HL-60 (cell line): ENCODE results near the gene DDX46.
"Not testable (repeated sequence)": the region's sequence is repeated elsewhere in the genome, so short reads cannot be mapped to it uniquely, and the experiment has no call there.

Source experiments
- DNase-seq, 2 experiments: peaks; one replicate each; pipeline ENCODE4 v3.0.0-alpha.2; 2010 to 2020; ENCODE audit warnings: low read depth in 1 of 2, low spot score in 1 of 2
- H3K27ac ChIP-seq: fragments of 250-450 bp; sonication (Bioruptor Pico); replicated peaks from 2 replicates; pipeline ENCODE4 v1.5.1; 2020; ENCODE audit warnings: mild to moderate bottlenecking, moderate library complexity
- H3K27me3 ChIP-seq: fragments of 250-450 bp; sonication (Bioruptor Pico); 2 replicates; pipeline ENCODE4 v1.5.1; 2021; ENCODE audit warnings: mild to moderate bottlenecking, moderate library complexity; ENCODE audit not compliant: insufficient read depth, poor library complexity, severe bottlenecking
- H3K4me3 ChIP-seq: replicated peaks from 2 replicates; pipeline ENCODE4 v1.5.1; 2011; ENCODE audit warnings: mild to moderate bottlenecking, control low read depth, low read length; ENCODE audit not compliant: insufficient read depth
- GABPA ChIP-seq: IDR thresholded peaks from 2 replicates; pipeline ENCODE4 v1.6.1; 2012; ENCODE audit warnings: low read depth
- POLR2AphosphoS5 ChIP-seq: IDR thresholded peaks from 2 replicates; pipeline ENCODE4 v1.6.1; 2012; ENCODE audit warnings: low read depth
- SPI1 ChIP-seq: IDR thresholded peaks from 2 replicates; pipeline ENCODE4 v1.6.1; 2012; ENCODE audit warnings: low read depth, mild to moderate bottlenecking, borderline replicate concordance
- TF ChIP-seq, protein P1 (sequence below): IDR thresholded peaks from one replicate; pipeline ENCODE4 v1.5.1; 2011; ENCODE audit warnings: low read length, control low read depth, inconsistent platforms; ENCODE audit not compliant: insufficient read depth
- TF ChIP-seq, protein P2 (sequence below): IDR thresholded peaks from 2 replicates; pipeline ENCODE4 v1.6.1; 2012; ENCODE audit warnings: low read depth; ENCODE audit not compliant: insufficient replicate concordance

The DDX46 gene

GRCh38 chr5:134742134-134742533 is 16.4 kb upstream of the DDX46 start:
- DNase-seq, result no peak
- Histone ChIP-seq H3K27me3 (no peaks in the 10 kb centered on the region), H3K27ac (no peak overlapping the region), H3K4me3 (no peak overlapping the region)
- TF ChIP-seq POLR2AphosphoS5 (no peak), GABPA (no peak), SPI1 (no peak)
- TF ChIP-seq, protein P1, sequence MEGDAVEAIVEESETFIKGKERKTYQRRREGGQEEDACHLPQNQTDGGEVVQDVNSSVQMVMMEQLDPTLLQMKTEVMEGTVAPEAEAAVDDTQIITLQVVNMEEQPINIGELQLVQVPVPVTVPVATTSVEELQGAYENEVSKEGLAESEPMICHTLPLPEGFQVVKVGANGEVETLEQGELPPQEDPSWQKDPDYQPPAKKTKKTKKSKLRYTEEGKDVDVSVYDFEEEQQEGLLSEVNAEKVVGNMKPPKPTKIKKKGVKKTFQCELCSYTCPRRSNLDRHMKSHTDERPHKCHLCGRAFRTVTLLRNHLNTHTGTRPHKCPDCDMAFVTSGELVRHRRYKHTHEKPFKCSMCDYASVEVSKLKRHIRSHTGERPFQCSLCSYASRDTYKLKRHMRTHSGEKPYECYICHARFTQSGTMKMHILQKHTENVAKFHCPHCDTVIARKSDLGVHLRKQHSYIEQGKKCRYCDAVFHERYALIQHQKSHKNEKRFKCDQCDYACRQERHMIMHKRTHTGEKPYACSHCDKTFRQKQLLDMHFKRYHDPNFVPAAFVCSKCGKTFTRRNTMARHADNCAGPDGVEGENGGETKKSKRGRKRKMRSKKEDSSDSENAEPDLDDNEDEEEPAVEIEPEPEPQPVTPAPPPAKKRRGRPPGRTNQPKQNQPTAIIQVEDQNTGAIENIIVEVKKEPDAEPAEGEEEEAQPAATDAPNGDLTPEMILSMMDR, result no peak
- TF ChIP-seq, protein P2, sequence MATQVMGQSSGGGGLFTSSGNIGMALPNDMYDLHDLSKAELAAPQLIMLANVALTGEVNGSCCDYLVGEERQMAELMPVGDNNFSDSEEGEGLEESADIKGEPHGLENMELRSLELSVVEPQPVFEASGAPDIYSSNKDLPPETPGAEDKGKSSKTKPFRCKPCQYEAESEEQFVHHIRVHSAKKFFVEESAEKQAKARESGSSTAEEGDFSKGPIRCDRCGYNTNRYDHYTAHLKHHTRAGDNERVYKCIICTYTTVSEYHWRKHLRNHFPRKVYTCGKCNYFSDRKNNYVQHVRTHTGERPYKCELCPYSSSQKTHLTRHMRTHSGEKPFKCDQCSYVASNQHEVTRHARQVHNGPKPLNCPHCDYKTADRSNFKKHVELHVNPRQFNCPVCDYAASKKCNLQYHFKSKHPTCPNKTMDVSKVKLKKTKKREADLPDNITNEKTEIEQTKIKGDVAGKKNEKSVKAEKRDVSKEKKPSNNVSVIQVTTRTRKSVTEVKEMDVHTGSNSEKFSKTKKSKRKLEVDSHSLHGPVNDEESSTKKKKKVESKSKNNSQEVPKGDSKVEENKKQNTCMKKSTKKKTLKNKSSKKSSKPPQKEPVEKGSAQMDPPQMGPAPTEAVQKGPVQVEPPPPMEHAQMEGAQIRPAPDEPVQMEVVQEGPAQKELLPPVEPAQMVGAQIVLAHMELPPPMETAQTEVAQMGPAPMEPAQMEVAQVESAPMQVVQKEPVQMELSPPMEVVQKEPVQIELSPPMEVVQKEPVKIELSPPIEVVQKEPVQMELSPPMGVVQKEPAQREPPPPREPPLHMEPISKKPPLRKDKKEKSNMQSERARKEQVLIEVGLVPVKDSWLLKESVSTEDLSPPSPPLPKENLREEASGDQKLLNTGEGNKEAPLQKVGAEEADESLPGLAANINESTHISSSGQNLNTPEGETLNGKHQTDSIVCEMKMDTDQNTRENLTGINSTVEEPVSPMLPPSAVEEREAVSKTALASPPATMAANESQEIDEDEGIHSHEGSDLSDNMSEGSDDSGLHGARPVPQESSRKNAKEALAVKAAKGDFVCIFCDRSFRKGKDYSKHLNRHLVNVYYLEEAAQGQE, result no peak

DNA sequence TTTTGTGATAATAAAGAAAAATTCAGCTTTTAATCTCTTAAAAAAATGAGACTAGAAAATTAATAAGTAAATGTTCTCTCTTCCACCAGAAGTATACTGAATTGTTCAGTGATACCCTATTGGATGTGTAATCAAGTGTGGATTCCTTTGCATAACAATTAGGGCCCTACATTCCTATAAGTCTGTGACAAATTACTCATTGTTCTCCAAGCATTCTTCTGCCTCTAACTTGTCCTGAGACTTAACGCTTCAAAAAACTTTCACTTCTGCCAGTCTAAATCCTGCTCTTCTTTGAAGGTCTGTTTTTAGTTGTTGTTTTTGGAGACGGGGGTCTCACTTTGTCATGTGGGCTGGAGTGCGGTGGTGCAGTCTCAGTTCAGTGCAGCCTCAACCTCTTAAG is 9.2 kb upstream of the DDX46 start:
- Histone ChIP-seq H3K4me3 (no peak overlapping the region), H3K27me3 (no peaks in the 10 kb centered on the region), H3K27ac (no peak overlapping the region)
- TF ChIP-seq, protein P1, result no peak
- TF ChIP-seq SPI1, result no peak
- no peak for TF ChIP-seq GABPA
- no peak for TF ChIP-seq POLR2AphosphoS5
- TF ChIP-seq, protein P2, result no peak
- no peak for DNase-seq

DNA sequence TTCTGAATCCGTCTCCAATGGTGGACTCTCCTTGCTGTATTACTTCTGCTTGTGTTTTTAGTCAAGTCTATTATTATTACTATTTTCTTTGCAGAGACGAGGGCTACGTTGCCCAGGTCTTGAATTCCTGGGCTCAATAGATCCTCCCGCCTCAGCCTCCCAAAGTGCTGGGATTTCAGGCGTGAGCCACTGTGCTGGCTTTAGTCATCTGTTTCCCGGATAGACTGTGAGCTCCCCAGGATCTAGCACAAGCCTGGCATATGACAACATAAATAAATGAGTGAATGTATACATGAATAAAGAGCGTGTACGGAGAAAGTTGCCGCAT is 439 bp upstream of the DDX46 start:
- Histone ChIP-seq H3K27ac (peak overlapping the region; percentile 88), H3K27me3 (no peaks in the 10 kb centered on the region), H3K4me3 (peak overlapping the region; percentile 91)
- TF ChIP-seq GABPA (no peak), SPI1 (no peak), POLR2AphosphoS5 (no peak)
- TF ChIP-seq, protein P1, result no peak
- TF ChIP-seq, protein P2, result no peak
- DNase-seq, result no peak

DNA sequence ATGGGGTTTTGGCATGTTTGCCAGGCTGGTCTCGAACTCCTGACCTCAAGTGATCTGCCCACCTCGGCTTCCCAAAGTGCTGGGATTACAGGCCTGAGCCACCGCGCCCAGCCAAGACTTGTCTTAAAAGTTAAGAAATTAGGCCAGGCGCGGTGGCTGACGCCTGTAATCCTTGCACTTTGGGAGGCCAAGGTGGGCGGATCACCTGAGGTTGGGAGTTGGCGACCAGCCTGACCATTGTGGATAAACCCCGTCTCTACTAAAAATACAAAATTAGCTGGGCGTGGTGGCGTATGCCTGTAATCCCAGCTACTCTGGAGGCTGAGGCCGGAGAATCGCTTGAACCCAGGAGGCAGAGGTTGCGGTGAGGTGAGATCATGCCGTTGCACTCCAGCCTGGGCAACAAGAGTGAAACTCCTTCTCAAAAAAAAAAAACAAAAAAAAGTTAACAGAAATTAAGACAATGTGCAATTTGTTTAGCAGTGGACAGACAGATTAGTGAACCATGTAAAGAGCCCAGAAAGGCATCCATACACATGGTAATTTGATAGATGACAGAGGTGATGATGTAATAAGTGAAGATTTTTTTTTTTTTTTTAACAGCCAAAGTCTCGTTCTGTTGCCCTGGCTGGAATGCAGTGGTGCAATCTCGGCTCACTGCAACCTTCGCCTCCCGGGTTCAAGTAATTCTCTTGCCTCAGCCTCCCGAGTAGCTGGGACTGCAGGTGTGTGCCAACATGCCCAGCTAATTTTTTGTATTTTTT is 9.1 kb downstream of the DDX46 start:
- H3K27ac ChIP-seq, H3K4me3 ChIP-seq, DNase-seq, H3K27me3 ChIP-seq: not testable (repeated sequence)
